Suppressor macrophage treated with lipopolysaccharide for 4 hours (primary cell): ENCODE data around the gene MLLT1.
A peak's percentile ranks its signal among the peaks of the same experiment; 100 is the strongest.

Experiments used
- DNase-seq: peaks from one replicate; pipeline ENCODE4 v3.0.0-alpha.2; 2020

MLLT1 gene

DNA sequence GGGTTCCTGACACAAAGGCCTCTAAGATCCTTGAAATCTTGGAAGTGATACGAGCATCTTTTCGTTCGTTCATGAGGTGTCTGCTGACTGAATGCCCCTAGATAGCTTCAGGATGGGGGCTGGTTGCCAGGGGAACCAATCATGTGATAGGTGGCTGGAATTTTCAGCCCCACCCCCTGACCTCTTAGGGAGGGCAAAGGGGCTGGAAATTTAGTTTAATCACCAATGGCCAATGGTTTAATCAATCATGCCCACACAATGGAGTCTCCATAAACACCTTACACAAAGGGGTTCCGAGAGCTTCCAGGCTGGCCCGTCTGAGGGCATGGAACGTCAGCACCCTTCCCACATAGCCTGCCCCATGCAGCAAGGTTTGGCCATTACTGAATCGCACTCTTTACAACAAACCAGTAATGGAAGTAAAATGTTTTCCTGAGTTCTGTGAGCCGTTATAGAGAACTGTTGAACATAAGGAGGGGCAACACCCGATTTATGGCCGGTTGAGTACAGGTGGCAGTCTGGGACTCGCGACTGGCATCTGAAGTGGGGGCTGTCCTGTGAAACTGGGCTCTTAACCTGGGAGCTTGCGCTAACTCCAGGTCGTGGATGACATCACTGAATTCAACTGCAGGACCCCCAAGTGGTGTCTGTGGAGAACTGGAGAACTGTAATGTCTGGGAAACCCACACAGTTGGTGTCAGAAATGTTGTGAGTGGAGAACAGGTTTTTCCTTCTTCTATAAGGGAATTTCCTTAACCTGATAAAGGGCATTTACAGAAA lies 25.6 kb downstream of the MLLT1 start:
- DNase-seq = no peak

DNA sequence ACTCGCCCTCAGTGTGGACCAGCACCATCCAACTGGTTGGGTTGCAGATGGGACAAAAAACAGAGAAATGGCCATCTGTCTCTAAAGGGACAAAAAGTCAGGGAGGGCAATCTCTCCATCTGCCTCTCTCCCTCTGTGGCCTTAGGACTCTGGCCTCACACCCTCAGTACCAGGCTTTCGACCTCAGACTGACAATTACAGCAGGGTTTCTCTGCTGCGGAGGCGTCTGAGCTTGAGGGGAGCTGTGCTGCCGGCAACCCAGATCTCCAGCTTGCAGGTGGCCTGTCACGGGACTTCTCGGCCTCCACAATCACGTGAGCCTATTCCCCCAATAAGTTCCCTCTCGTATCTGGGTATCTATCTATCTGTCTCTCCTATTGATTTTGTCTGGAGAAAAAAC lies 27.7 kb downstream of the MLLT1 start:
- no peak for DNase-seq

DNA sequence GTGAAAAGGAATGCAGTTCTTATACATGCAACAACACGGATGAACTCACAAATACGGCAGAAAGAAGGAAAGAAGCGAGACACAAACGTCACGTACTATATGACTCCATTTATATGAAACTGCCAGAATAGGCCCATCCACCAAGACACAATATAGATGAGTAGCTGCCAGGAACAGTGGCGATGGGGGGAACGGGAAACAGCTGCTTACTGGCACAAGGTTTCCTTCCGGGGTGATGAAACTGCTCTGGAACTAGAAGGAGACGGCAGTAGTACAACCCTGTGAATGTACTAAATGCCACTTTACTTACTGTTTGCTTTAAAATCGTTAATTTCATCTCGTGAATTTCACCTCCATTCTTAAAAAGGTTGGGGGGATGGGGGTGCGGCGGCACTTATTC lies 28.9 kb downstream of the MLLT1 start:
- peak; percentile 51 for DNase-seq

DNA sequence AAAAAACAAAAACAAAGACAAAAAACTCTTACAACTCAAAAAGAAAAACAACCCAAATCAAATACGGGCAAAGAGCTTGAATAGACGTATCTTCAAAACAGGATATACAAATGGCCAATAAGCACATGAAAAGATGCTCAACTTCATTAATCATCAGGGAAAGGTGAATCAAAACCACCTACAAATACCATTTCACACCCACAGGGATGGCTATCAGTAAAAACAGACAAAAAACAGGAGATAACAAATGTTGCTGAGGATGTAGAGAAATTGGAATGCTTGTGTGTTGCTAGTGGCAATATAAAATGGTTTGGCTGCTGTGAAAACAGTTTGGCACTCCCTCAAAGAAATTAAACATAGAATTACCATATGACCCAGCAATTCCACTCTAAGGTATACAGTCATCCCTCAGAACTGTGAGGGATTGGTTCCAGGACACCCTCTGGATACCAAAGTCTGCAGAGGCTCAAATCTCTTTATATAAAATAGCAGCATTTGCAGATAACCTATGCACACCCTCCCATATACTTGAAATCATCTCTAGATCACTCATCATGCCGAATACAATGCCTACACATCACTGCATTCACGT lies 29.7 kb downstream of the MLLT1 start:
- no peak for DNase-seq

DNA sequence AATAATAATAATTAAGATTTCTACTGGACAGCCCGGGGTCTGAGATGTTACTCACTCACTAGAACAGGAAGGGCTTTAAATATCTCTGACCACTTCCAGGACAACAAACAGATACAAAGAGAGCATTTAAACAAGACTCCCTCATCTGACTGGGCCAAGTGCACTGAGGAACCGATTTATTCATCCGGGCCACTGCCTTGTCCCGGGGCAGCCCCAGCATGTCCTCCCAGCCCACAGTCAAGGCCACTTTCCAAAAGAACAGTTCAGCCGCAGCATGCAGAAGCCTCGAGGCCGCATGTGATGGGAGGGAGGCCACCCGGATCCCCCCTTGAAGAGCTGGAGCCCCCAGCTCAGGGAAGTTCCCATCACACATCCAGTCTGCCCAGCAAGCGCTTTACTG lies 30.5 kb downstream of the MLLT1 start:
- DNase-seq = no peak

DNA sequence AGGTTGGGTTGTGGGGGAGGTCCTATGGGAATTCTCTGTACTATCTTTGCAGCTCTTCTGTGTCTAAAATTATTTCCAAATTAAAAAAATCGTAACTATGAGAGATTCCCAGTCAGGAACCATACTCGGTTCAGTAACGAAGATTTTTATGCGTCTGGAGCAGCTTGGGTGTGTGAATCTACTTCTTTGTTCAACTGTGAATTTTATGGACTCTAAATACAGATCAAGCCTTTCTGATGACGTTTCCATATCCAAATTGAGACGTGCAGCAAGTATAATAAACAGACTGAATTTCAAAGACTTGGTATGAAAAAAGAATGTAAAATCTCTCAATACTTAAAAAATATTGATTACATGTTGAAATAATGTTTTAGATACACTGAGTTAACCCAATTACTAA lies 30.9 kb downstream of the MLLT1 start:
- no peak for DNase-seq

DNA sequence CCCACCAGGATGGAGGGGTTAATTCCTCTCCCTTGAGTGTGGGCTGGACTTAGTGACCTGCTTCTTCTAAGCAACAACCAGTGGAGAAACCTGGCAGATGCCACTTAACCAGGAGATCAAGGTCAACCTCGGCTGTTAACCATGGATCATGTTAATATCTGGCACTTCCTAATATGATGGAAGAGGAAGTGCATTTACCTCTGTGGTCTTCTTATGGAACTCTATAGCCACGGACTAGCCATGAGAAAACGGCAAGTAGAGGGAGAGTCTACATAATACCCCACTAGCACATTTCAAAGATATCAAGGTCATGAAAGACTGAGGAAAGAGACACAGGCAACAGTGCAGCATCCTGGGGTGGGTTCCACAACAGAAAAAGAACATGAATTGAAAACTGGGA lies 31.4 kb downstream of the MLLT1 start:
- DNase-seq = no peak

DNA sequence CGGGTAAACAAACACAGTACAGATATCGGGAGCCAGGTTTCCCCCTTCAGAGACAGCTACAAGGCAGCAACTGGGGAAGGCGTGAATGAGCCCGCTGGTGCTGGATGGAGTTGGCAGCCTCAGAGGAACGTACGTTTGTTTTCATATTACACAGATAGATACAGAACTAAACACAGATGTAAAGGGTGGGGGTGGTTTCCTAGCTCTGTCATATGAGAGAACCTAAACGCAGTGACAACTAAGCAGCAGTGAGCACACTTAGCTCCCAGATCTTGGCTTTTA lies 32.8 kb downstream of the MLLT1 start:
- DNase-seq = no peak

DNA sequence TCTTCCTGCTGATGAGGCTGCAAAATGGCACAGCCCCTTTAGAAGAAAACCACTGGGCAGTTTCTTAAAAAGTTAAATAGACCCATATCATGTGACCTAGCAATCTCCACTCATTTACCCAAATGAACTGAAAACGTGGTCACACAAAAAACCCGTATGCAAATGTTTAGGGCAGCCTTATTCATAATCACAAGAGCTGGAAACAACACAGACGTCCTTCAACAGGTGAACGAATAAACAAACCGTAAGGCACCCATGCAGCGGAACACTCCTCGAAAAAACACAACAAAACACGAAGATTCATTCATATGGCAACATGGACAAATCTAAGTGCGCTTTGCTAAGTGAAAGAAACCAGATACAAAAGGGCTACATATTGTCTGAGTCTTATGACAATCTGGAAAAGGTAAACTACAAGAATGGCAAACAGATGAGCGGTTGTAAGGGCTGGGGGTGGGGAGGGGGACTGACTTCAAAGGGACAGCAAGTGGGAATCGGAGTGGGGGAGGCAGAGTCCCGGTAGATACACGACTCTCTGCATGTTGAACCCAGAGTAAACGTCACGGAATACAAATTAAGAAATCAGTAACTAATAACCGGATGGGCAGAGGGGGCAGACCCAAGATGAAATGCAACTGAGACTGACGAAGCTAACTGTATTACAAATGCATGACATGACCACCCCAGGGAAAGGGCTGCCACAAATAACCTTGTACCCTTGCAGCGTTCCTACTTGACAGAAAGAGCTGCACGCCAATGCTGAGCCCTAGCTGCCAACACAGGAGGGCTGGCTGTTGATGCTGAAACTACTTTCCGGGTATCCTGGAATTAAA lies 33.4 kb downstream of the MLLT1 start:
- DNase-seq = no peak

DNA sequence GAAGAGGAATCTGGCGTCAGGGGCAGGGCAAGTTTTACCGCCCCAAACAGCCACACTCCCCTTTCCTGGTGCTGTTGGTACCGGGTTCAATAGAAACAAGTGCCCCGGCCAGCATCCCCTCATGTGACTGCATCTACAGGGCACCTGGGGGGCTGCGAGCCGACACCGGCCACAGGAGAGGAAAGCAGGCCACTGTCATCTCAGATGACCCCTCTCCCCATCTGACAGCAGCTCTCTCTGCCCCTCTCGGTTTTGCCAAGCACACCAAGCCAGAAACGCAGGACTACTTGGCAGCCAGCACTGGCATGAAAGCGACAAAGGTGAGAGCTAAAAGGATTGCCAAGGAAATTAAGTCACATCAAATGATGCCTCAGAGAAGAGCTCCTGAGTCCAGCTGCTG lies 37.1 kb downstream of the MLLT1 start:
- DNase-seq = no peak

DNA sequence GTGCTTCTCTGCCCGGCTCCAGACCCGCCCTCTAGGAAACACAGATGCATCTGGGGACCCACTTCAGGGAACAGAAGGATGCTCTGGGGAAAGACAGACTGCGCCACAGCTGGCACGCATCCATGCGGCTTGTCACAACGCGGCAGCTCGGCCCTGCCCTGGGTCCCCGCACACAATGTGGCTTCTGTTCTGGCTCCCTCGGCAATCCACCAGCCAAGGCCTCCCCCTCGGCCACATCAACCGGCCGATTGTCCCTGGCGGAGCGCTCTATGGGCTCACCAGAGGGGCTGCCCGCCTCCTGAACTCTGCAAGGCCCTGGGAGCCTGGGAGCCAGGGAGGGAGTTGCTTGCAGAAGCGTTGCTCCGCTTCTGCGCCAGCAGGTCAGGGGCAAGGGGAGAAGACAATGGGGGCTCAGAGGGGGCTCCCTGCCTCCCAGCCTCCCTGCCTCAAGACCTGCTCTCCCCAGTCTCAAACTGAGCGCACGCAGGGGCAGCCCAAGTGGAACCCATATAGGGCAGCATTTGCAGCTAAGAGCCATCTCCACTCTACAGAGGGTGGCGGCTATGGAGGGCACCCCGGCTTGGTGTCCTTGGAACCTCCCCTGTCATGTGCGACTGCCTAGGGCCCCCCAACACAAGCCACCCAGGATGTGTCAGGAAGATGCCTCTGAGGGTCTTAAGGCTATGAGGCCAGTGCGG lies 37.9 kb downstream of the MLLT1 start:
- no peak for DNase-seq

DNA sequence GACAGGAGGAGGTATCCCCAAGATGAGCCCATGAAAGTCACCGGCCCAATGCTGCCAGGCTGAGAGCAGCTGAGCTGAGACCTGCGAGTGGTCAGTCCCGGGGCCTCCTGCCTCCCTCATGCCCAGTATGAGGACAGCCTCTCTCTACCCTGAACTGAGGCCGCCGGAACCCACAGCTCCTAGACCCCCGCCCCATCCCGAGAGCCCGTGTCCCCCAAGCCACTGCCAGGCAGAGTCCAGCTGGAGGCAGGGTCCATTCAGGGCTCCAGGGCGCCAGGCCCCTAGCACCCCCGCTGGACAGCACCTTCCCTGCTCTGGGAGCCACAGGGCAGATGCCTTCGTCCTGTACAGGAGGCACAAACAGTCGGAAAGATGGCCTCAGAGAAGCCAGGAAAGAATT lies 38.7 kb downstream of the MLLT1 start:
- no peak for DNase-seq

DNA sequence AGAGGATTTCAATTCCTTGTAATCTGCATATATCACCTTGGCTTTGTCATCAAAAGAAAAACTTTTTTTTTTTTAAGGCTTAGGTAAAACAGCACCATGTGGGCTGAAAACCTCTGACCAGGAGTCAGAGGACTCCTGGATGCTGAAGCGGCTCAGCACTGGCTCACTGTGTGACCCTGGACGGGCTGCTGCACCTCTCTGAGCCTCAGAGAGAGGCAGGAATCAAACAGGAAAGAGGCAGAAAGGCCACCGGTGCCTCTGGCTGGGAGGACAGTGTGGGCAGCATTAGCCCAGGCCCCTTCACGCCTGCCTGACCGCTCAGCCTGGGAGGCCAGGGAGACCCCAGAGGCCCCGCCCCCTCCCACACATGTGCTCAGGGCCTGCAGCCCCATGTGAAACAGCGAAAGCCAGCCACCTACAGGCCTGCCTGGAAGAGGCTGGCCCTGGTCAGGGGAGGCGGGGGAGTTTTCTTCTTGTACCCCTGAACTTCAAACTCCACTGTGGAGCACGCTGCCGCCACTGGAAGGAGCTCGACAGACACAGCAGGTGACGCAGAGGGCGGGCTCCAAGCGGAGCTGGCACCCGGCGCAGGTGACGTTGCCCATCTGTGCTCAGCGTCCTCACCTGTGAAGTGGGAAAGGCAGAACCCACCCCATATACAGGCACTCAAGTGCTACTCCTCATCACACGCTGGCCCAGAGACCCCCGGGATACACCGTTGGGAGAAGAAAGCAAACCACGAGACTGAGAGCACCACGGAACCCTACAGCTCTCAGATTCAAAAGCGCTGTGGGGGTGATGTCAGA lies 39.7 kb downstream of the MLLT1 start:
- DNase-seq = no peak

DNA sequence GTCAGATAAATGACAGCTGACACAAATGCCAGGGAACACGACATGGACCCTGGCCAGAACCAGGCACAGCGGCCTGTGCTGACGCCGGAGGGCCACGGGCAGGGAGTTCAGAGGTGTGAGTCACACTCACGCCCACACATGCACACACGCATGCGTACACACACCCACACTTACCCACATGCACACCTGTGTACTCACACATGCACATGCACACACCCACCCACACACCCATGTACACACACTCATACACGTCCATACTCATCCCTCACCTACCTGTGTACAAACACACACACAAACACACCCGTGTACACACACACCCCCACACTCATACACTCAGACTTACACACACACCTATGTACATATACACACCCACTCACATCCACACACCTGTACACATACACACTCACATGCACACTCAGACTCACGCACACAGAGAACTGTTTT lies 40.4 kb downstream of the MLLT1 start:
- no peak for DNase-seq

DNA sequence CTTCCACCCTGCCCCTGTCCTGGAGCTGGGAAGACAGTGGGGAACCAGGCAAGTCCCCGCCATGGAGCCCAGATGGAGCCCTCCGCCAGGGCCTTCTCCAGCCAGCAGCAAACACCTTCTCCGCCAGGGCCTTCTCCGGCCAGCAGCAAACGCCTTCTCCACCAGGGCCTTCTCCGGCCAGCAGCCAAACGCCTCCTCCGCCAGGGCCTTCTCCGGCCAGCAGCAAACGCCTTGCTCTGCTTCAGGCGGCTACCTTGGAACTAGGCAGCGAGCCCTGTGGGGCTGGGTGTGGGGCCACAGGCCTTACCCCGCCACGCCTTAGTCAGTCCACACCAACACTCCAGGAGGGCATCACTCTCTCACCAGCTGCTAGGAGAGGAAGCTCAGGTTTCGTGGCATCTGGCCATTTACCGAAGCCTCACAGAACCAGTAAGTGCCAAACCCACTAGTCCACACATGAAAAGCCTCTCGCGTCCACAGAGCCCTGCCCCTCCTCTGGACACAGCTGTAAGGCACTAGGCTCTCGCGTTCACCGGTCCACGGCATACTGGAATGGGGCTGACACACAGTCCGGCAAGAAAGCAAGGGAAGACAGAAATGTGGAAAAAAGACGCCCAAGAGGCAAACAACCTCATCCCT lies 41.0 kb downstream of the MLLT1 start:
- no peak for DNase-seq

DNA sequence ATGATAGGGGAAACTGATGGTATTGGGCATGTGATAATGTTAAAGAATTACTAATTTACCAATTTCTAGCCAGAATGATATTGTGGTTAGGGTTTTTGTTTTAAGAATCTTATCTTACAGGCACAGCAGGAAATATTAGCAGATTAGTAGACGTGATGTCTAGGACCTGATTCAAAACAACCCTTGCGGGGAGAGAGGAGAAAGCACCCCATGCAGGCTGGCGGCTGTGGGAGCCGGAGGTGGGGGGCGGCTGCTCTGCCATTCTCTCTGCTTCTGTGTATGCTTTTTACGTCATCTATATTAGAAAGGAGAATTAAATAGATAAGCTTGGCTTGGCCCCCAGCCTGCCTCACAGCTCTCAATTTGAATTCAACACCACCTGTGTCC lies 41.5 kb downstream of the MLLT1 start:
- no peak for DNase-seq

DNA sequence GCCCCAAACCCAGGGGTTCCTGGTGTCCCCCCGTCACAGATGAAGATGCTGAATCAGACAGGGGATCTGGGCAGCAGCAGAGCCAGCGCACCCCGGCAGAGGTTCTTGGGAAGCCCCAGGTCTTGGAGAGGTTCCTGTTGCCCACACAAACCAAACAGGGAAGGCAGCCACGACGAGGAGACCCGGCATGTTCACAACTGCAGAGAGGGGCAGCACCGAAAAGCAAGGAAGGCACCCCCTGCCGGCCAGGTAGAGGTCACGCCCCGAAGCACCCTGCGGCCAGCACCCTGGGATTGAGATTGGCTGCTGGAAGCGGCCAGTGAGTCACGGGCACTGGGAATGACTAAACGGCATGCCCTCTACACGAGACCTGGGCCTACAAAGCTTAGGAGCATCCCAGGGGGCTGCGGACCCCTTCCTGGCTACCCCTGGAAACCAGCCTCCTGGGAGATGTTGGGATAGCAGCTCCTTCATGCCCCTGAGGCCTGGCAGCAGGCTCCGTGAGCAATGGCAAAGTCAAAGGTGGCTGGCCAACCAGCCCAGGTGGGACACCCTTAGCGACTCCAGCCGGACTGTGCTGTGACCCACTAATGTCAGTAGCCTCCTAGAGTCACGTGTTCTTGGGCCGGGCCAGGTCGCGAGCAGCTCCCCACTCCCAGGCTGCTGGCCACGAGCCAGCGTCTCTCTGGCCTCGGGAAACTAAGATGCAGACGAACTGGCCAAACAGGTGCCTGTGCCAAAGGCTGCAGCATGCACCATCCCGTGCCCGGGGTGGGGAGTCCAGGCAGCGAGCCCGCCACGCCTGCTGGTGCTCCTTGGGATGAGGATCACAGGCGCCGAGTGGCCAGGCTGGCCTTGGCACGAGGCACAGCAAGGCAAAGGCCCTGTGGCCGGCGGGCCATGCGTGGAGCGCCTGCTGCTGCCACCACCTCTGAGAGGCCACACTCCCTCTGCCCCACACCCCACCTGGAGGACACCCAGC lies 43.2 kb downstream of the MLLT1 start:
- DNase-seq = no peak

DNA sequence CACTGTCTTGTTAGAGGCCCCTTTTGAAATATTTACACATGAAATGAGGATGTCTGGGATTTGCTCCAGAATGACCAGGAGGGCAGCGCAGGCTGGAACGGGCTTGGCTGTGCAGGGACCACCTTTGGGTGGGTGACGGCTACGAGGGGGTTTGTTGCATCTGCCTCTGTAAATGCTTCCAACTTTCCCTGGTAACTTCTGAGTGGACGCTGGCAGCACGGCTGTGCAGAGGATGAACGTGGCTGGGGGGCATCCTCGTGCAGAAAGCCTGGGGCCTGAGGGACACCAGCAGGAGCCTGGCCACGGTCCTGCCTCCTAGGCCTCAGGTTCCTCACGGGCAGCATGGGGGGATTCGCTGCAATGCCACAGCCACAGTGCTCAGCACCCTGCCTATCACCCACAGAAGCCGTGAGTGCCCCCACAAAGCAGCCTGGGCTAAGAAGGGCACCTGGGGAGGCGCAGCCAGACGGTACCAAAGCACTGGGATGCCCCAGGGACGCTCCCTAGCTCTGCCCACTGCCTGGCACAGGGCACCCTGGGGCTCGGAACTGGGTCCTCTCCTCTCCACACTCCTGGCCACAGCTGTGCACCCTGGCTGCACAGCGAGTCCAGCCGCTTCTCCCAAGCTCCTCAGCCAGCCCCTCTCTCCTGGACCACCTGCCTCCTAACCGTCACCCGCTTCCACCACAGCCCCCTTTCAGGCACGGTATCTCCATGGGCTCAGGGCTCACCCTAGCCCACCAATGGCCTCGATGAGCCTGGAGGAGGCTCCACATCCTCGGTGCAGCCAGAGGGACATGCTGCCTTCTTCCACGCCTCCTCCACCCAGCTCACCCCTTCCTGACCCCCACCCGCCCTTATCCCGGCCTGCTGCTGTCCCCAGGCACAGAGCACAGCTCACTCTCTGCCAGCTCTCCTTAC lies 44.5 kb downstream of the MLLT1 start:
- no peak for DNase-seq

DNA sequence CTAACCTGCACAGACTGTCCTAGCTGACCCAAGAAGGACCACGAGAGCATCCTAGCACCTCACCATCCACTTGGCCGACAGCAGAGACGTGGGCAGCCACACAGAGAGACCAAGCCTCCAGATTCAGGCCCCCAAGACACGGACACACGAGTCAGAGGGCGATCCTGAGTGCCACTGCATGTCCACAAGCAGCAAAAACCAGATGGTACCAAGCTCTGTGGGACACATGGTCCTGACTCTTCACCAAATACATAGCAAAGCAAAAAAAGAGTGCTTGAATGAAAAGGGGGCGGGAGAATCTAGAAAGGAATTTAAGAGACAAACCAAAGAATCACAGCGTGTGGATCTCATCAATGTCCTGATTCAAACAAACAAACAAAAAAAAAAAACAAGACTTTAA lies 45.2 kb downstream of the MLLT1 start:
- DNase-seq = no peak
